Lung (tissue), 12 donors: Measurements from ENCODE around the gene SETBP1. TPM values are rescaled to one million over a fixed set of nuclear protein-coding genes. Genes with fewer than 3 reads are reported as not detected.

Experiments used
- ATAC-seq: fragments of 200-7000 bp; cut with Tn5 transposase; one replicate; pipeline ENCODE4 v1.9.1; 2020; ENCODE audit warnings: moderate number of reproducible peaks; ENCODE audit not compliant: insufficient read depth, low FRiP score
- DNase-seq, 3 donors: peaks; one replicate each; pipeline ENCODE4 v3.0.0-alpha.2; 2013 to 2017
- H3K27ac ChIP-seq, 2 donors: one replicate each; pipeline ENCODE4 v1.5.1; 2013; ENCODE audit warnings: mild to moderate bottlenecking in 2 of 2, moderate library complexity in 2 of 2, control low read depth in 1 of 2, inconsistent platforms in 1 of 2, low read depth in 1 of 2, low read length in 1 of 2
- H3K27me3 ChIP-seq, 3 donors: one replicate each; pipeline ENCODE4 v1.5.1; 2013; ENCODE audit warnings: low read length in 2 of 3; ENCODE audit not compliant: control insufficient read depth in 3 of 3, insufficient read depth in 3 of 3
- H3K36me3 ChIP-seq, 4 donors: one replicate each; pipeline ENCODE4 v1.5.1; 2013; ENCODE audit warnings: low read length in 4 of 4, mild to moderate bottlenecking in 1 of 4, moderate library complexity in 1 of 4; ENCODE audit not compliant: control insufficient read depth in 4 of 4, insufficient read depth in 4 of 4
- H3K4me1 ChIP-seq, 5 donors: one replicate each; pipeline ENCODE4 v1.5.1; 2013; ENCODE audit warnings: low read length in 5 of 5, mild to moderate bottlenecking in 2 of 5, moderate library complexity in 1 of 5; ENCODE audit not compliant: control insufficient read depth in 5 of 5, insufficient read depth in 5 of 5
- H3K4me3 ChIP-seq: one replicate; pipeline ENCODE4 v1.5.1; 2013; ENCODE audit warnings: mild to moderate bottlenecking, control low read depth, moderate library complexity
- H3K9ac ChIP-seq, 2 donors: one replicate each; pipeline ENCODE4 v1.5.1; 2013; ENCODE audit warnings: low read length in 2 of 2, control low read depth in 1 of 2; ENCODE audit not compliant: insufficient read depth in 1 of 2
- H3K9me3 ChIP-seq, 4 donors: one replicate each; pipeline ENCODE4 v1.5.1; 2013; ENCODE audit warnings: low read length in 3 of 4, mild to moderate bottlenecking in 1 of 4, moderate library complexity in 1 of 4; ENCODE audit not compliant: control insufficient read depth in 4 of 4, insufficient read depth in 3 of 4
- CTCF ChIP-seq: IDR thresholded peaks from 2 replicates; pipeline ENCODE4 v1.5.1; 2012; ENCODE audit warnings: mild to moderate bottlenecking; ENCODE audit errors: control extremely low read depth, extremely low read depth
- WGBS, 2 donors: extraction: QIAGEN DNeasy Blood & Tissue Kit; methylation state at CpG; one replicate each; pipeline ENCODE4 v1.1.7; 2013; 5-methylcytosine and 5-hydroxymethylcytosine counted together
- polyA plus RNA-seq, 2 donors: library from polyadenylated mRNA; stranded (reverse); fragments of 200-250 nt; gene quantifications; one replicate each; pipeline ENCODE4 v1.2.1, GENCODE V29; 2013
- total RNA-seq, 2 donors: library from RNA; depleted of rRNA in 1 of 2; stranded (reverse); fragments of >200 nt in 1 of 2; gene quantifications; one replicate each; pipeline ENCODE4 v1.2.1, GENCODE V29; 2014 to 2021
- donor health status: control.
- donor health status: control.
- donor health status: Bipolar disorder and iron deficiency.
- donor health status: healthy.
- donor health status: DM: yes; HTN: yes; CAD: no.

Gene SETBP1
- total and polyA plus RNA-seq, 4 donors, result 1.6 to 43.8 (median 16.6) TPM

GRCh38 chr18:44840058-44840790 is 159.5 kb downstream of the SETBP1 start:
- TF ChIP-seq CTCF, result no peak
- no peak overlapping the region for H3K27ac ChIP-seq
- H3K9ac ChIP-seq, result no peak overlapping the region
- H3K4me3 ChIP-seq, result no peak overlapping the region
- ATAC-seq (no peak), DNase-seq (peak; percentile 61 to 87 (median 85))
- peaks cover 0 to 2% (median 0%) of the 10 kb centered on the region in 4 donors for H3K9me3 ChIP-seq
- no peaks in the 10 kb centered on the region for H3K27me3 ChIP-seq
- 68 to 79% methylated on average over 5 of the region's 5 CpGs for WGBS, 2 donors
- no peaks in the 10 kb centered on the region for H3K36me3 ChIP-seq
- H3K4me1 ChIP-seq, result peaks cover 0 to 42% (median 15%) of the 10 kb centered on the region in 5 donors

- WGBS, 2 donors, result 84 to 97% methylated on average over 4 of the region's 4 CpGs
- Histone ChIP-seq H3K27me3 (no peaks in the 10 kb centered on the region), H3K4me3 (no peak overlapping the region), H3K4me1 (peaks cover 0 to 34% (median 15%) of the 10 kb centered on the region in 5 donors), H3K36me3 (no peaks in the 10 kb centered on the region), H3K27ac (no peak overlapping the region), H3K9me3 (peaks cover 0 to 2% (median 0%) of the 10 kb centered on the region in 4 donors), H3K9ac (no peak overlapping the region)
- TF ChIP-seq CTCF, result no peak
- ATAC-seq (no peak), DNase-seq (no peak)
Measured at GRCh38 chr18:44841221-44841620, 160.5 kb downstream of the SETBP1 start.

- H3K4me1 ChIP-seq, result peaks cover 0 to 32% (median 15%) of the 10 kb centered on the region in 5 donors
- TF ChIP-seq CTCF, result no peak
- H3K9me3 ChIP-seq, result peaks cover 0 to 2% (median 0%) of the 10 kb centered on the region in 4 donors
- ATAC-seq, result no peak
- no peak overlapping the region for H3K9ac ChIP-seq
- no peak overlapping the region for H3K4me3 ChIP-seq
- 81 to 88% methylated on average over 10 of the region's 10 CpGs for WGBS, 2 donors
- no peaks in the 10 kb centered on the region for H3K27me3 ChIP-seq
- no peak for DNase-seq
- no peaks in the 10 kb centered on the region for H3K36me3 ChIP-seq
- no peak overlapping the region for H3K27ac ChIP-seq
Measured at GRCh38 chr18:44841752-44842587, 161.3 kb downstream of the SETBP1 start.
